ENCODE measurements around the gene PLXNB3.

Gene PLXNB3

GRCh38 chrX:153764786-153765137 lies 713 bp downstream of the PLXNB3 start:
- H3K27ac ChIP-seq (ENCODE audit: low read depth, low read length), result no peak overlapping the region
- no peak overlapping the region for H3K9ac ChIP-seq (ENCODE audit: low read depth, low read length)
- 97% methylated on average over 5 of the region's 7 CpGs for WGBS
- H3K4me3 ChIP-seq (ENCODE audit: low read length), result no peak overlapping the region
- peaks cover 4% of the 10 kb centered on the region; the same call in 1 of the 2 replicates for H3K4me1 ChIP-seq (ENCODE audit: insufficient read depth, low read length)
- H3K36me3 ChIP-seq (ENCODE audit: insufficient read depth, low read length), result no peaks in the 10 kb centered on the region
- H3K27me3 ChIP-seq (ENCODE audit: insufficient read depth, low read length), result no peaks in the 10 kb centered on the region
- H3K9me3 ChIP-seq (ENCODE audit: insufficient read depth, low read depth, low read length), result no peaks in the 10 kb centered on the region

- peaks cover 4% of the 10 kb centered on the region; the same call in 1 of the 2 replicates for H3K4me1 ChIP-seq (ENCODE audit: insufficient read depth, low read length)
- no peaks in the 10 kb centered on the region for H3K9me3 ChIP-seq (ENCODE audit: insufficient read depth, low read depth, low read length)
- no peaks in the 10 kb centered on the region for H3K27me3 ChIP-seq (ENCODE audit: insufficient read depth, low read length)
- H3K27ac ChIP-seq (ENCODE audit: low read depth, low read length), result no peak overlapping the region
- no peak overlapping the region for H3K4me3 ChIP-seq (ENCODE audit: low read length)
- 85% methylated on average over 27 of the region's 27 CpGs for WGBS
- H3K9ac ChIP-seq (ENCODE audit: low read depth, low read length), result no peak overlapping the region
- H3K36me3 ChIP-seq (ENCODE audit: insufficient read depth, low read length), result no peaks in the 10 kb centered on the region
These were observed 1.4 kb downstream of the PLXNB3 start for GRCh38 chrX:153765138-153766079.

- Histone ChIP-seq H3K27ac (ENCODE audit: low read depth, low read length) (no peak overlapping the region), H3K4me1 (ENCODE audit: insufficient read depth, low read length) (peaks cover 4% of the 10 kb centered on the region; the same call in 1 of the 2 replicates), H3K36me3 (ENCODE audit: insufficient read depth, low read length) (no peaks in the 10 kb centered on the region), H3K27me3 (ENCODE audit: insufficient read depth, low read length) (no peaks in the 10 kb centered on the region), H3K9ac (ENCODE audit: low read depth, low read length) (no peak overlapping the region), H3K9me3 (ENCODE audit: insufficient read depth, low read depth, low read length) (no peaks in the 10 kb centered on the region), H3K4me3 (ENCODE audit: low read length) (no peak overlapping the region)
- 27% methylated on average over 19 of the region's 21 CpGs for WGBS
These were observed 2.2 kb downstream of the PLXNB3 start for GRCh38 chrX:153766098-153766817.

- H3K9ac ChIP-seq (ENCODE audit: low read depth, low read length), result no peak overlapping the region
- H3K4me3 ChIP-seq (ENCODE audit: low read length), result no peak overlapping the region
- 85% methylated on average over 56 of the region's 56 CpGs for WGBS
- no peaks in the 10 kb centered on the region for H3K36me3 ChIP-seq (ENCODE audit: insufficient read depth, low read length)
- no peaks in the 10 kb centered on the region for H3K27me3 ChIP-seq (ENCODE audit: insufficient read depth, low read length)
- H3K27ac ChIP-seq (ENCODE audit: low read depth, low read length), result no peak overlapping the region
- peaks cover 4% of the 10 kb centered on the region; the same call in 1 of the 2 replicates for H3K4me1 ChIP-seq (ENCODE audit: insufficient read depth, low read length)
- no peaks in the 10 kb centered on the region for H3K9me3 ChIP-seq (ENCODE audit: insufficient read depth, low read depth, low read length)
These were observed 3.0 kb downstream of the PLXNB3 start for GRCh38 chrX:153766871-153767673.

GRCh38 chrX:153767674-153768055 lies 3.6 kb downstream of the PLXNB3 start:
- no peaks in the 10 kb centered on the region for H3K27me3 ChIP-seq (ENCODE audit: insufficient read depth, low read length)
- peaks cover 4% of the 10 kb centered on the region; the same call in 1 of the 2 replicates for H3K4me1 ChIP-seq (ENCODE audit: insufficient read depth, low read length)
- WGBS, result 93% methylated on average over 20 of the region's 20 CpGs
- H3K36me3 ChIP-seq (ENCODE audit: insufficient read depth, low read length), result no peaks in the 10 kb centered on the region
- H3K4me3 ChIP-seq (ENCODE audit: low read length), result no peak overlapping the region
- no peak overlapping the region for H3K27ac ChIP-seq (ENCODE audit: low read depth, low read length)
- H3K9me3 ChIP-seq (ENCODE audit: insufficient read depth, low read depth, low read length), result no peaks in the 10 kb centered on the region
- H3K9ac ChIP-seq (ENCODE audit: low read depth, low read length), result no peak overlapping the region

GRCh38 chrX:153768311-153769157 lies 4.5 kb downstream of the PLXNB3 start:
- H3K9ac ChIP-seq (ENCODE audit: low read depth, low read length), result no peak overlapping the region
- 90% methylated on average over 20 of the region's 22 CpGs for whole genome bisulfite sequencing
- no peak overlapping the region for H3K4me3 ChIP-seq (ENCODE audit: low read length)
- peaks cover 4% of the 10 kb centered on the region; the same call in 1 of the 2 replicates for H3K4me1 ChIP-seq (ENCODE audit: insufficient read depth, low read length)
- no peaks in the 10 kb centered on the region for H3K27me3 ChIP-seq (ENCODE audit: insufficient read depth, low read length)
- no peak overlapping the region for H3K27ac ChIP-seq (ENCODE audit: low read depth, low read length)
- no peaks in the 10 kb centered on the region for H3K9me3 ChIP-seq (ENCODE audit: insufficient read depth, low read depth, low read length)
- H3K36me3 ChIP-seq (ENCODE audit: insufficient read depth, low read length), result no peaks in the 10 kb centered on the region

GRCh38 chrX:153769158-153769864 lies 5.3 kb downstream of the PLXNB3 start:
- 94% methylated on average over 23 of the region's 23 CpGs for WGBS
- no peak overlapping the region for H3K9ac ChIP-seq (ENCODE audit: low read depth, low read length)
- H3K36me3 ChIP-seq (ENCODE audit: insufficient read depth, low read length), result no peaks in the 10 kb centered on the region
- H3K9me3 ChIP-seq (ENCODE audit: insufficient read depth, low read depth, low read length), result no peaks in the 10 kb centered on the region
- H3K27ac ChIP-seq (ENCODE audit: low read depth, low read length), result no peak overlapping the region
- no peaks in the 10 kb centered on the region for H3K27me3 ChIP-seq (ENCODE audit: insufficient read depth, low read length)
- H3K4me3 ChIP-seq (ENCODE audit: low read length), result no peak overlapping the region
- peaks cover 4% of the 10 kb centered on the region; the same call in 1 of the 2 replicates for H3K4me1 ChIP-seq (ENCODE audit: insufficient read depth, low read length)

GRCh38 chrX:153769865-153770600 lies 6.0 kb downstream of the PLXNB3 start:
- no peaks in the 10 kb centered on the region for H3K9me3 ChIP-seq (ENCODE audit: insufficient read depth, low read depth, low read length)
- no peaks in the 10 kb centered on the region for H3K27me3 ChIP-seq (ENCODE audit: insufficient read depth, low read length)
- WGBS, result 89% methylated on average over 25 of the region's 25 CpGs
- peaks cover 4% of the 10 kb centered on the region; the same call in 1 of the 2 replicates for H3K4me1 ChIP-seq (ENCODE audit: insufficient read depth, low read length)
- no peak overlapping the region for H3K27ac ChIP-seq (ENCODE audit: low read depth, low read length)
- no peak overlapping the region for H3K9ac ChIP-seq (ENCODE audit: low read depth, low read length)
- no peaks in the 10 kb centered on the region for H3K36me3 ChIP-seq (ENCODE audit: insufficient read depth, low read length)
- H3K4me3 ChIP-seq (ENCODE audit: low read length), result no peak overlapping the region

GRCh38 chrX:153770601-153771414 lies 6.8 kb downstream of the PLXNB3 start:
- peaks cover 4% of the 10 kb centered on the region; the same call in 1 of the 2 replicates for H3K4me1 ChIP-seq (ENCODE audit: insufficient read depth, low read length)
- no peaks in the 10 kb centered on the region for H3K27me3 ChIP-seq (ENCODE audit: insufficient read depth, low read length)
- H3K4me3 ChIP-seq (ENCODE audit: low read length), result no peak overlapping the region
- 92% methylated on average over 18 of the region's 18 CpGs for WGBS
- H3K9me3 ChIP-seq (ENCODE audit: insufficient read depth, low read depth, low read length), result no peaks in the 10 kb centered on the region
- no peaks in the 10 kb centered on the region for H3K36me3 ChIP-seq (ENCODE audit: insufficient read depth, low read length)
- H3K27ac ChIP-seq (ENCODE audit: low read depth, low read length), result no peak overlapping the region
- H3K9ac ChIP-seq (ENCODE audit: low read depth, low read length), result no peak overlapping the region

Measured in HUES64 (cell line).